ENCODE measurements around the gene PKD2L2.

PKD2L2 gene

DNA sequence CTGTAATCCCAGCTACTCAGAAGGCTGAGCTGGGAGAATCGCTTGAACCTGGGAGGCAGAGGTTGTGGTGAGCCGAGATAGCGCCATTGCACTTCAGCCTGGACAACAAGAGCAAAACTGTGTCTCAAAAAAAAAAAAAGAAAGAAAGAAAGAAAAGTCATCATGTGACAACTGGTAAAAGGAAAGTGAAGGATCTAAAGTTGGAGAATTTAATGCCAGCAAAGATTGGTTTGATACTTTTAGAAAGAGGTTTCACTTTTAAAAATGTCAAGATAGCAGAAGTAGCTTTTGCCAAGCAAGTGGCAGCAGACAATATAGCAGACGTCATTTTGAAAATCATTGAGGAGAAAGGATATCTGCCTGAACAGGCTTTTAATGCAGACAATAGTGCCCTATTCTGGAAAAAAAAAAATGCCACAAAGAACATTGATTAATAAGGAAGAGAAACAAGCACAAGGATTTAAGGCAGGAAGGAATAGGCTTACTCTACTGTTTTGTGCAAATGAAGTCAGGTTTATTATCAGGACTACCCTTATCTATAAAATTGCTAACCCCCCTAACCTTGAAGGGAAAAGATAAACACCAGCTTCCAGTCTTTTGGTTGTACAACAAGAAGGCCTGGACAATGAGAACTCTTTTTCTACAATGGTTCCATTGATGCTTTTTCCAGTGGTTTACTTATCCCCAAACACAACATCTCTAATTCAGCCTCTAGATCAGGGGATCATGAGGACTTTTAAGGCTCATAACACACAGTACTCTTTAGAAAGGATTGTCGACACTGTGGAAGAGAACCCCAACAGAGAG is 12.0 kb downstream of the PKD2L2 start:
- in situ Hi-C loops (cut with MboI; ENCODE audit: low sequenced_read_pairs, unreplicated experiment) = no loop called here
- TF ChIP-seq, protein P1, sequence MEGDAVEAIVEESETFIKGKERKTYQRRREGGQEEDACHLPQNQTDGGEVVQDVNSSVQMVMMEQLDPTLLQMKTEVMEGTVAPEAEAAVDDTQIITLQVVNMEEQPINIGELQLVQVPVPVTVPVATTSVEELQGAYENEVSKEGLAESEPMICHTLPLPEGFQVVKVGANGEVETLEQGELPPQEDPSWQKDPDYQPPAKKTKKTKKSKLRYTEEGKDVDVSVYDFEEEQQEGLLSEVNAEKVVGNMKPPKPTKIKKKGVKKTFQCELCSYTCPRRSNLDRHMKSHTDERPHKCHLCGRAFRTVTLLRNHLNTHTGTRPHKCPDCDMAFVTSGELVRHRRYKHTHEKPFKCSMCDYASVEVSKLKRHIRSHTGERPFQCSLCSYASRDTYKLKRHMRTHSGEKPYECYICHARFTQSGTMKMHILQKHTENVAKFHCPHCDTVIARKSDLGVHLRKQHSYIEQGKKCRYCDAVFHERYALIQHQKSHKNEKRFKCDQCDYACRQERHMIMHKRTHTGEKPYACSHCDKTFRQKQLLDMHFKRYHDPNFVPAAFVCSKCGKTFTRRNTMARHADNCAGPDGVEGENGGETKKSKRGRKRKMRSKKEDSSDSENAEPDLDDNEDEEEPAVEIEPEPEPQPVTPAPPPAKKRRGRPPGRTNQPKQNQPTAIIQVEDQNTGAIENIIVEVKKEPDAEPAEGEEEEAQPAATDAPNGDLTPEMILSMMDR (IDR thresholded peaks at IDR 0.05; ENCODE audit: borderline replicate concordance, control extremely low read depth, extremely low read depth, insufficient read depth, missing control alignments) = no peak
- DNase-seq (ENCODE audit: low spot score) = no peak

DNA sequence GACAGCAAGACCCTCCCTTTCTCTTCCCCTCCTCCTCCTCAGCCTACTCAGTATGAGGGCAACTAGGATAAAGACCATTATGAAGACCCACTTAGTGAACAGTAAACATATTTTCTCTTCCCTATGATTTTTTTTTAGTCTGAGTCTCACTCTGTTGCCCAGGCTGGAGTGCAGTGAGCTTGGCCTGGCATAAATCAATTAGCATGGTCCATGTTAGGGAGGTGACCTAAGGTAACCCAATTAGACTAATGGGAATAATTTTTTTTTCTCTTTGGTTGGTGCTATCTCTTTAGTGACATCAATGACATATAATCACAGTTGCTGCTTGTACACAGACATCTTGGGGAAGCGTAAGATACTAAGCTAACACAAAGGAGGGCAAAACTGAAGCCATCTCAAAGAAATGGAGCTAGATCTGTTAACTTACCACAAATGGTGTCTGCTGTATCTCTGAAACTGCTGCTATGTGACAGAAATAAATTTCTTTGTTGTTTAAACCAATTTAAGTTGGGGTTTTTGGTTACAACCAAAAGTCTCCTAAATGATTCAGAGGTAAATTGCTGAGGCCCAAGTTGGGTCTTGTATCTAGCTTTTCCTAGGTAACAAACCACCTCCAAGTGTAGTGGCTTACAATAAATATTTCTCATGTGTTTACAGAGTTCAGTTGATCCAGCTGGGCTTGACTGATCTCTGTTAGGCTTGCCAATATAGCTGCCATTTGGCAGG is 13.3 kb downstream of the PKD2L2 start:
- DNase-seq (ENCODE audit: low spot score) = no peak
- in situ Hi-C loops (cut with MboI; ENCODE audit: low sequenced_read_pairs, unreplicated experiment) = no loop called here
- TF ChIP-seq, protein P1 (IDR thresholded peaks at IDR 0.05; ENCODE audit: borderline replicate concordance, control extremely low read depth, extremely low read depth, insufficient read depth, missing control alignments) = no peak

DNA sequence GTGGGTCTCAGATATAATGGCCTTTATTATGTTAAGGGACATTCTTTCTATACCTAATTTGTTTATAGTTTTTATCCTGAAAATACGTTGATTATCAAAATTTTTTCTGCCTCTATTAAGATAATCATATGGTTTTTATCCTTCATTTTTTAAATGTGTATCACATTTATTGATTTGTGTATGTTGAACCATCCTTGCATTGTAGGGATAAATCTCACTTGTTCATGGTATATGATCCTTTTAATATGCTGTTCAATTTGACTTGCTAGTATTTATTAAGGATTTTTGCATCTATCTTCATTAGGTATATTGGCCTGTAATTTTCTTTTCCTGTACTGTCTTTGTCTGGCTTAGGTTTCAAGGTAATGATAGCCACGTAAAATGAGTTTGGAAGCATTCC is 25.5 kb downstream of the PKD2L2 start:
- TF ChIP-seq, protein P1 (IDR thresholded peaks at IDR 0.05; ENCODE audit: borderline replicate concordance, control extremely low read depth, extremely low read depth, insufficient read depth, missing control alignments) = no peak
- in situ Hi-C loops (cut with MboI; ENCODE audit: low sequenced_read_pairs, unreplicated experiment) = no loop called here
- no peak for DNase-seq (ENCODE audit: low spot score)

DNA sequence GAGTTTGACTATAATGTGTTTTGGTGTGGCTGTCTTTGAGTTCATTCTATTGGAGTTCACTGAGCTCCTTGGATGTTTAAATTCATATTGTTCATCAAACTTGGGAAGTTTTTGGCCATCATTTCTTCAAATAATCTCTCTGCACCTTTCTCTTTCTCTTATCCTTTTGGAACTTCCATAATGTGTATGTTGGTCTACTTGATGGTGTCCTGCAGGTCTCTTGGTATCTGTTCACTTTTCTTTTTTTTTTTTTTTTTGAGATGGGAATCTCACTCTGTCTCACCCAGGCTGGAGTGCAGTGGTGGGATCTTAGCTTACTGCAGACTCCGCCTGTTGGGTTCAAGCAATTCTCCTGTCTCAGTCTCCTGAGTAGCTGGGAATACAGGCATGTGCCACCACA is 27.7 kb downstream of the PKD2L2 start:
- TF ChIP-seq, protein P1 (IDR thresholded peaks at IDR 0.05; ENCODE audit: borderline replicate concordance, control extremely low read depth, extremely low read depth, insufficient read depth, missing control alignments) = no peak
- in situ Hi-C loops (cut with MboI; ENCODE audit: low sequenced_read_pairs, unreplicated experiment) = no loop called here
- no peak for DNase-seq (ENCODE audit: low spot score)

DNA sequence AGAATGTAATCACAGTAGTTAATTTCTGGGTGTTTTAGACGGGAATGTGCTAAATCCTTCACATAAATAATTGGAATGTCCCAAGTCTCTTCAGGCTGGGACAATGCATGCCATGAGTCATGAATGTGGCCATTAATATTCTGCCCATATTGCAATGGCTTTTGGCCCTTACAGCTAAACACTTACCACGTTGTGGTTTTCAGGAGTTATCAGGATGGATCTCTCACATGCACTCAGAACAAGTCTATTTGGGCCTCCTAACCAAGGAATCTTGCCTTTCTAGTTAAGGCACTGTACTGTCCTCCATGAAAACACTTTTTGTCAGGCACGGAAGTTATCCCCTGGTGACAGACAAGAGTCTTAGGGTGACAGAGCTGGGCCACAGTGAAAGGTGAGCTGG is 32.7 kb downstream of the PKD2L2 start:
- no peak for DNase-seq (ENCODE audit: low spot score)
- in situ Hi-C loops (cut with MboI; ENCODE audit: low sequenced_read_pairs, unreplicated experiment) = no loop called here

DNA sequence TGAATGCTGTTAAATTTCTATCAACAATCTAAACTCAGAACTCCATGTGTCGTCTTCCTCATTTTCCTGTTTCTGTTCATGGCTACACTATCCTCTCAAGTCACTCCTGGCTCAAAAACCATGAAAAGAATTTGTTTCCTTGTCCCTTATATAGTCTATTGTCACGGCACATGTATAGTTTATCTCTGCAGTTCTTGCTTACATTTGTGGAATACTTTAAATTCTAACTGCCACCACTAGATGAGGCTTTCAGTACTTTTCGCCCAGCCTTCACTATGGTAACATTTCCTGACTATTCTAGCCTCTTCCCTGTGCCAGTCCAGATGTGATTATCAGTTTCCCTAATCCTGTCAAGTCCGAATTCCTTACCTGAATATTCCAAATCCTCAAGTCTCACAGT is 34.6 kb downstream of the PKD2L2 start:
- in situ Hi-C loops (cut with MboI; ENCODE audit: low sequenced_read_pairs, unreplicated experiment) = no loop called here
- no peak for DNase-seq (ENCODE audit: low spot score)
- TF ChIP-seq, protein P1 (IDR thresholded peaks at IDR 0.05; ENCODE audit: borderline replicate concordance, control extremely low read depth, extremely low read depth, insufficient read depth, missing control alignments) = no peak

More for the DNA sequence above, 32.7 kb downstream of the PKD2L2 start:
- TF ChIP-seq, protein P1 (IDR thresholded peaks at IDR 0.05; ENCODE audit: borderline replicate concordance, control extremely low read depth, extremely low read depth, insufficient read depth, missing control alignments) = no peak

Measured in GM13976 (cell line).